Caki2 (cell line): ENCODE data around the gene ANKZF1. TPM values are rescaled to one million over a fixed set of nuclear protein-coding genes. Genes with fewer than 3 reads are reported as not detected.

Source experiments
- DNase-seq: peaks from one replicate; pipeline ENCODE4 v3.0.0-alpha.2; 2015; ENCODE audit warnings: low read depth
- in situ Hi-C: cut with HindIII; loops from 2 replicates; pipeline ENCODE4 v1.10.0; 2016; ENCODE audit warnings: low sequenced_read_pairs, low pct_unique_long_range_greater_than_20kb, mixed read lengths
- total RNA-seq: library from RNA; depleted of rRNA; stranded (reverse); fragments of >200 nt; shearing (Covaris generic); gene quantifications from 2 replicates; pipeline ENCODE4 v1.2.3, GENCODE V29; 2014; ENCODE audit warnings: low replicate concordance

ANKZF1 gene
- total RNA-seq, 1 experiment from 2014 or later = 45.6 TPM

DNA sequence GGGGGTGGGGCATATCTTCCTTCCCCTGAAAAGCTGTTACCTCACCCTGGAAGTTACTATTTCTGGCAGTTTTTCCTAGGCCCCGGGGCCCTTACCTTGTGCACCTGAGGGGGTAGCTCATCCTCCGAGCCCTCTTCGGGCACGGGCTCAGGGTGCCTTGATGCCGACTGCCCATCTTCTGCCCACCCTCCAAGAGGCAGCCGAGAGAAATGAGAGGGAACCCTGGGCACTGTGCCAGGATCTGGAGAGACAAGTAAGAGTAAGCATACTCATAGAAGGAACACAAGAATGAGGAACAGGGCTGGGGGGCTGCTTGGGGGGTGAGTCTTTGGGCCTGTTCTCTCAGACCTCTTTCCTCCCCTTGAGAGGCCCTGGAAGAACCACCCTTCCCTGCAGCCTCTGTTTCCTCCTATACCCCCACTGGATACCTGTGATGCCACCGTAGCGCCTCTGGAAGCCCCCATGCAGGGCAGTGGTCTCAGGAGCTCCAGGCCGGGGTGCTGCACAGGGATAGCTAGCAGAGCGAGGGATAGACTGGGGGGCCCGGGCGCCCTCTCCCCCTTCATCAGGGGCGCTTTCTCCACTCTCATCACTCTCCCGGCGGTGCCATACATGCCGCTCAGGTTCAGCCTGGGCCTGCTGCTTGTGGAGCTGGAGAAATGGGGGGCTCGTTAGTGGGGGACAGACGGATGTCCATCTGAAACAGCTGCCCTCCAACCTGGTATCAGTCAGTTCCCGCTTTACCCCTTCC, 8.8 kb upstream of the ANKZF1 start:
- DNase-seq = no peak
- in situ Hi-C loops = no loop called here

DNA sequence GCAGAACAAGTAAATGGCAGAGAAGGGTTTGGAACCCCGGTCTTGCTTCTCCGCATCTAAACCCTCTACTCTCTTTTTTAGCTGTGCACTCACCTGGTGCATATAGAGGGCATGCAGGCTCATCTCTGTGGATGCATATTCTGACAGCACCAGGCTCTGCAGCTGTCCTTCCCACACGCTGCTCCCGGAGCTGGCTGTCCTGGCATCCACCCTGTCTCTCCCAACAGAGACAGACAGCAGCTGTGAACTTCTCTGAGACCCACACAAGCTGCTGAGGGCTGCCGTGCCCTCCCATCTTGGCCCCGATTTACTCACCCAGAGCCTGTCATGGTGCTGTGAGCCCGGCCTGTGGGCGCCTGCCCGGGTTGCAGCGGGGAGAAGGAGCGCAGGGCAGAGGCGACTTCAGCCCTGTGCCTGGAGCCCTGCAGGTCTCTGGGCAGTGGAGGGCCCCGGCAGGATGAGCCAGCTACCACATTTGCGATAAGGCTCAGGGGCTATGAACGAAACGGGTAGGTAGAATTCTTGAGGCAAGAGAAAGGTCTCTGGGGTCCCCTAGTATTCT, 7.6 kb upstream of the ANKZF1 start:
- in situ Hi-C loops = no loop called here
- no peak for DNase-seq

DNA sequence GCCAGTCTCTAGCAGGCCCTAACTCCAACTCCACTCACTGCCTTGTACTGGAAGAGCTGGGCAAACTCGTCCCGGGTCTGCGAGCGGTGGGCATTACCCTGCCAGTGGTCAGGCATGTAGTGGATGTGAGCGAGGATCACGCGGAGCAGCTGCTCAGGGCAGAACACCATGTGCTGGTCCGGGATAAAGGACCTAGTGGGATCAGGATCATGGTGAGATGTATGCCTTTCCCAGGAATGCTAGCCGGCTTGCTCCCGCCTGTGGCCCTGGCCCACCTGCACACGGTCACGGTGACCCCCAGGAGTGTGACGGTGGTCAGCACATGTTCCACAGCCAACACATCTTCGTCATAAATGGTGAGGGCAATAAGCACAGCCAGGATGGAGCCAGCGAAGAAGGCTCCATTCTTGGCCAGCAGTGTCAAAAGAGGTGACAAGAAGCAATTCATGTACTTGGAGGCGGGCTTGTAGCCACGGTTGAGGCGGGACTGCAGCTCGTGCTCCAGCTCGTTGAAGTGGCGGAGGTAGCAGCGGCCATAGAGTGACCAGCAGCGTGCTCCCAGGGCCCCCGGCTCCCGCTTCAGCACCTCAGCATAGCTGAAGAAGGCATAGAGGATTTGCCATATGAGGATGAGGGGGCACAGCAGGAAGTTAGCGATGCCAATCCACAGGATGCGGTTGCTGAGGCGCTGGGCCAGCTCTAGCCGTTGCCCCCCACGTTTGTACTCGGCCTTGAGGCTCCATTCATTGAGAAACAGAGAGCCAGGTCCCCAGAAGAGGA, 5.6 kb upstream of the ANKZF1 start:
- no peak for DNase-seq
- in situ Hi-C loops = no loop called here

DNA sequence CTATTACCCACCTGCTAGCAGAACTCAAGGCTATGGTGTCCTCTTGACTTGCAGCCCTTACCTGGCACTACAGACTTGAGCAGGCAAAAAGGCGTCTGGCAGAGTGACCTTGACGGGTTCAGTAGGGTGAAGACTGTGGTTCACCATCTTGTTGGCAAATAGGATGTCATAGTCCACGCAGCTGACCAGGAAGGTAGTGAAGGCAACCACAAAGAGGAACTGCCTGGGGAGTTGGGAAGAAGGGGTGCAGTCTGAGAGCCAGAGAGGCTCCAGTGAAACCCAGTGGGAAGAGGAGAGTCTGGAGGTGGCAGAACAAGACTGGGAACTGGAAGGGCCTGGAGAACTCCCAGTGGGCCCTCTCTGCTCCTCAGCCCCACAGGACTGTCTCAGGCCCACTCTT, 4.3 kb upstream of the ANKZF1 start:
- in situ Hi-C loops = no loop called here
- DNase-seq = no peak

DNA sequence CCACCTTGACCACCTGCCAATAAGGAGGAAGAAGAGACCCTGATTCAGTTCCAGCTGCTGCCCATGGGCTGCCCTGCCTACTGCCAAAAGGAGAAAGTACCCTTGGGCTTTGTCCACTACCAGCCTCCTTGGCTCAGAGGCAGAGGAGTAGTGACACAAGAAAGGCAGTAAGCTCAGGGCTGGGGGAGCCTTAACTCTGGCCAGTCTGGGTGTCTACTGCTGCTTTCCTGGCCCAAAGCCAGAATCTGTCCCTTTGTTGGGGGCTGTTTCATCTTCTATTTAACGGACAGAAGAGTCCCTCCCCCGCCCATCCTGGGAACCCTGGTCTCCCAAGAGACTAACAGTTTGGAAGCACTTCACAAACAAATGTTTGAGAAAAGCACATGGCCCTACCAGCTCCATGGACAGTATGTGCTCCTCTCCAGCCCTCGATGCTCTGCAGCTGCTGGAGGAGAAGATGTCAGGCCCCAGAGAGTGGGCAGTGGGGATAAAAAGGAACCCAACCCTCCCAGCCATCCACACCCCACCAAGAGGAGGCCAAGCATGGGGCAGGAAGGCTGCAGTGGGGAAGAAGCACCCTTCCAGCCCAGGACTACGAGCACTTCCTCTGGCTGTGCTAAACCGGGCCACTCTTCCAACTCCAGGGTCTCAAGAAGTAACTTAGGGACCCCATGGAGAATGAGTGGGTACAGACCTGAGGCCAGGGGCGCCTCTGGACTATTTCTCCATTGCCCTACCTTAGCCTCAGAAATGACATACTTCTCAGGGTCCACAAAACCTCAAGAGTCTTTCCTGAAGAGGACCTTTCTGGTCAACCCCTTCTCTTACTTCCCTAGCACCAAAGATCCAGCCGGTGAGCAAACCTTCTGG, 1.3 kb upstream of the ANKZF1 start:
- no peak for DNase-seq
- in situ Hi-C loops = no loop called here

DNA sequence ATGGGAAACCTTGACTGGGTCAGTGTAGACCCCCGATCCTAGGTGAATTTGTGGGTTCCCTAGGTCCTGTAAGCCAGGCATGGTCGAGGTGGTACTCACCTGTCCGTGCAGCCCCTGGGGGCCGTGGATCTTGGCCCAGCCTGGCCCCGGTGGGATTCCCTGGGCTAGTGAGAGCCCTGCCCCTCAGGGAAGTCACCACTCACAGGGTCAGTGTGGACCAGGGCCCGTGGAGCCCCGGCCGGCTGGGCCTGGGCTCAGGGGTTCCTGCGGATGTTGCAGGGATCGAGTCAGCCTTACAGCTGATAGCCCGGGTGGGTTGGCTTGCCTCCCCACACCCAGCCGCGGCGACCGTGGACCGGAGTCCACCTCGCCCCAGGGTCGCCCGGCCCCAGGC, 698 bp upstream of the ANKZF1 start:
- in situ Hi-C loops = no loop called here

DNA sequence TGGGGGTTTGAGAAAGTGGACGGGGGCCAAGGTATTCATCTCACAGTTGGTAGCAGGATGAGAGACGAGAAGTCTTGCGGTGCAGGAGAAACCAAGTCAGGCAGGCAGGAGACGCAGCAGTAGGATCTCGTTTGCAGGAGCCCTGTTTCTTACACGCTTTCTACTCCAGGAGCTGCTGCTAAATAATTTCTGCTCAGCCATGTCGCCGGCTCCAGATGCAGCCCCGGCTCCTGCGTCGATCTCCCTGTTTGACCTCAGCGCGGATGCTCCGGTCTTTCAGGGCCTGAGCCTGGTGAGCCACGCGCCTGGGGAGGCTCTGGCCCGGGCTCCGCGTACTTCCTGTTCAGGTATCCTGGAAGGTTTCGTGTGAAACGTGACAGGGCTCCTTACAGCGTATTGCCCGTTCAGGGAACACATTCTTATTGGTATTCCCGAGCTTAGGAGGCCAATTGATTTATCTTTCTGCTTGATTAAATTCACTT, 494 bp downstream of the ANKZF1 start:
- in situ Hi-C loops = no loop called here
- peak; percentile 54 for DNase-seq

More for the DNA sequence above, 698 bp upstream of the ANKZF1 start:
- no peak for DNase-seq

DNA sequence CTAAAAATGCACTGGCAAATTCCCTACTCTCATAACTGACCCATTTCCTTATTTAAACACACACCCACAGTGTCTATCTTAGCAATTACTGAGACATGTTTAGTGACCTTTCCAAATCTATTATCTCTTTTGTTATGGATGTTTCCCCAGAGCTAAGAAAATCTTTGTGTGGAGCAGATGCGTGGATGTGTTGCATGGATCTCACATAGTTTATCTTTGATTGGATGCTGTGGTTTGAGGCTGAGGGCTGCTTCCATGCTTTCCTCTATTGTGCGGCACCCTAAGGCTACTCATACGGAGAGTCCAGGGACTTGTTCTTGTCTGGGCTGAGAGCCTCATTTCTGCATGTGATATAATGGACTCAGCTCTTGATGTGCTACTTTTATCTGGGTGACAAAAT, 4.7 kb downstream of the ANKZF1 start:
- in situ Hi-C loops = no loop called here
- DNase-seq = no peak

DNA sequence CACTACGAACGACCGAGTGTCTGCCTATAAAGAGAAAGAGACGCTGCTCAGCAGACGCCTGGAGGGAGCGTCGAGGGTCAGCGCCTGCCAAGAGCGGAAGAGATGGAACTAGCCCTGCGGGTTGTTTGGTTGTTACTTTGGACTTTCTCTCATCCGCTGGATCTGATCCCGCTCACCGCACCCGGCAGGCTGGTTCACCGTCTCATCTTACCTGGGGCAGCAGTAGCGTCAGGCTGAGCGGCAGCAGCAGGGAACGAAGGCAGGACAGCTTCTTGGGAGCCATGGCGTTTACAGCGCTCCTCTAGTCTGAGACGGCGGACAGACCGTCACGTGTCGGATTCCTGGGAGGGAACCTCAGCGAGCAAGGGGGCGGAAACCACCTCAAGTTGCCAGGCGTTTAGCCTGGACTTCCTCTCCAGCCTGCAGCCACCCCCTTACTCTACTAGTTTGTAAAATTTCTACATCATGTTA, 13.7 kb downstream of the ANKZF1 start:
- in situ Hi-C loops = no loop called here
- no peak for DNase-seq

DNA sequence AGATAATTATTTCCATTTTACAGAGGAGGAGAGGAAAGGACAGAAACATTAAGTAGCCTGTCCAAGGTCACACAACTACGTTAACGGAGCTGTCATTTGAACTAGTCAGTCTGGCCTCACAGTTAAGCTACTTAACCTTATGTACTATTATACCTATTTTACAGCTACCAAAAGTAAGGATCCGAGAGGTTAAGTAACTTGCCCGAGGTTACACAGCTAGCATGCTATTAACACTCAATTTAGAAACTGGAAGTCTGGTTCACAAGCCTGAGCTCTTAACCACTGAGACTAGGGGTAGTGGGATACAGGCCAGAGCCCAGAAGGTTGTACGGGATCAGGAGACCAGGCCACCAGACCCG, 15.2 kb downstream of the ANKZF1 start:
- DNase-seq = no peak
- in situ Hi-C loops = no loop called here

DNA sequence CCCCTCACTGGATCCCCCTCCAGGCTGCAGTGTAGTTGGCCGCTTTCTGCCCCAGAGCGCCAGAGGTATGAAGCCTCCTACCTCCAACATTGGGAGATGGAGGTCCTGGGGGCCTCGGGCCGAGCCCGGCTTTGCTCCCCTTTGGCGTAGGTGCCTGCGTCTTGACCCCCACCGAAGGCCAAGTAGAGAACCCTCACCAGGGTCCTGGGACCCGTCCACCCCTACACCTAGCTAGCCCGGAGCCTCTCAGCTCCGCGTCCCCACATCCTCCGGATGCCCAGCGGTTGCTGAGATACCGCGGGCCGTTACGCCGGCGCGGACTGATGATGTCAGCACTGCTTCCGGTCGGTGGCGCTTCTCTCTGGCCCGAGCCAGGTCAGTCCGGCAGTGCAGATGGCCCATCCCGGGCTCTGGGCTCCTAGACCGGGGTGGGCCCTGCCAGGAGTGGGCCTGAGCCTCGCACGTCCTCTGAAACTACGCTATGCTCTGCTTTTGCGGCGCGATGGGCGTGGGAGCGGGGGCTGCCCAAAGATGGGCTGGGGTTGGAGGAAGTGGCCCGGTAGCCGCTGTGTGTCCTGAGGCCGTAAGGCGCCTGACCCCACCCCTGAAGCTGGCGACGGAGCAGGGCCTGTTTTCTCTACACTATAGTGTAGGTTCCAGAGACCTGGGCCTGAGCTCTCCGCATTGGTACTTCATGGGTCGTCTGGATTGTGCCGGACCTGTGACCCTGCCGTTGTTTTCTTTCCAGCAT, 15.7 kb downstream of the ANKZF1 start, which contains the start of the genes GLB1L and STK16:
GLB1L (minus strand) TSS at position 297 of the 751 bp plus-strand sequence. CDS start 1,871 bp downstream, outside the sequence.
STK16 (plus strand) TSS at position 332 of the 751 bp plus-strand sequence. CDS start 521 bp downstream, outside the sequence.
- in situ Hi-C loops = no loop called here
- DNase-seq = peak; percentile 83

DNA sequence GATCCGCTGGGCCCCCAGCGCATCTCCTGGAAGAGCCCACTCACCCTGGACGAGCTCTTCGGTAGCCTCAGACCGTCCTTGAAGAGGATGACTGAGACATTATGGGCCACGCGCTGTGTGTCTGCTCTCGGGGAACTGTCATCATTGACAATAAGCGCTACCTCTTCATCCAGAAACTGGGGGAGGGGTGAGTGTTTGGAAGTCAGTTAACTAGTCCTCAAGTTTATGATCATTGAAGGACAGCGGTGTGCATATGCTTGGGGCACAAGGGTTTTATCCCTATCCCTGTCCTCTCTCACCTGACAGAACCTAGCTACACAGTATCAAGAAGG, 16.3 kb downstream of the ANKZF1 start:
- in situ Hi-C loops = no loop called here
- no peak for DNase-seq

DNA sequence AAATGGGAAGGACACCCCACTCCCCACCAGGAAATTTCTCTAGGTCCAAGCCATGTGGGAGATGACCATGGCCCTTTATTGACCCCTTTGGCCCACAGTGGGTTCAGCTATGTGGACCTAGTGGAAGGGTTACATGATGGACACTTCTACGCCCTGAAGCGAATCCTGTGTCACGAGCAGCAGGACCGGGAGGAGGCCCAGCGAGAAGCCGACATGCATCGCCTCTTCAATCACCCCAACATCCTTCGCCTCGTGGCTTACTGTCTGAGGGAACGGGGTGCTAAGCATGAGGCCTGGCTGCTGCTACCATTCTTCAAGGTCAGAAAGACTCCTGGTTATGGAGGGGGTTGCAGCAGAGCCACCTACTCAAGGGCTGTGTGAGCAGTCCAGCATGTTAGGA, 17.0 kb downstream of the ANKZF1 start:
- in situ Hi-C loops = no loop called here
- DNase-seq = no peak

DNA sequence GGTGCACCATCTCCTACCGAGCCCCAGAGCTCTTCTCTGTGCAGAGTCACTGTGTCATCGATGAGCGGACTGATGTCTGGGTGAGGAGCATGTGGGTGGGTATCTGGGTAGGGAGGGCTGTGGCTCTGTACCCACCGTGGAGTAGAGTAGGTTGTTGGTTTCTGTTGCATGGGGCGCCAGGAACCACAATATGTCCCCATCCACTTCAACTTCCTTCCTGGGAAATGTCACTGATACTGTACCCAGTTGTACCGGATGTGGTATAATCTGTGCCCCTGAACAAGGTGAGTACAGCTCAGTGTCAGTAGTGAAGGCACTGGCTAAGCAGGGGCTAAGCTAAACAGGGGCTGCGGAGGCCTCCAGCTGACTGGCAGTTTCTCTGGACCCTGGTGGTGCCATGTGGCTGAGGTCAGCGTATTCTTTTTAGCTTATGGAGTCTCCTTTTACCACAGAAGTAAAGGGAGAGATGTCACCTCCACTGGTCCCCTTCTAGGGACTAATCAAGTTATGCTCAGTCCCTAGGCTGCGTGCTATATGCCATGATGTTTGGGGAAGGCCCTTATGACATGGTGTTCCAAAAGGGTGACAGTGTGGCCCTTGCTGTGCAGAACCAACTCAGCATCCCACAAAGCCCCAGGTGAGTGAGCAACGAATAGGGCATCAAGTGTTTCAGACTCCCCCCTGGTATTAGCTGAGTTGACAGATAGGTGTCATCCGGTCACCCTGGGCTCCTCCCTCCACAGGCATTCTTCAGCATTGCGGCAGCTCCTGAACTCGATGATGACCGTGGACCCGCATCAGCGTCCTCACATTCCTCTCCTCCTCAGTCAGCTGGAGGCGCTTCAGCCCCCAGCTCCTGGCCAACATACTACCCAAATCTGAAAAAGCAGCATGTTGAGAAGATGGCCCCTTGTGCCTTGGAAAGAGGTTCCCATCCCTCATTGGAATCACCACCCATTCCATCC, 18.4 kb downstream of the ANKZF1 start:
- no peak for DNase-seq
- in situ Hi-C loops = no loop called here

DNA sequence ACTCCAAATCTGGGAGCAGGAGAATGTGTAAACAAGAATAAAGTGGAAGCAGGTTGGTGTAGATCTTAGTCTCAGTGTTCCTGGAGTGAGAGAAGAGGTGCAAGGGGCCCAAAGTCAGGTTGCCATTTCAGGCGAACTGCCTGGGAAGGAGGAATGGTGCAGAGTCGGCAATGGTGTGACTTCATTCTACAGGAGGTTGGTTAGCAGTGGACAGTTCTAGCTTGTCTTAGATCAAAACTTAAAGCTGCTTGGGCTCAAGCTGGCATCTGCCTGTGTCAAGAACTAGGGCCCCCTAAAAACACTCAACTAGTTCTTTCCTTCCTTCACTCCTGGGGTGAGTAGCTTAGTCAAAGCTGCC, 19.2 kb downstream of the ANKZF1 start:
- no peak for DNase-seq
- in situ Hi-C loops = no loop called here

DNA sequence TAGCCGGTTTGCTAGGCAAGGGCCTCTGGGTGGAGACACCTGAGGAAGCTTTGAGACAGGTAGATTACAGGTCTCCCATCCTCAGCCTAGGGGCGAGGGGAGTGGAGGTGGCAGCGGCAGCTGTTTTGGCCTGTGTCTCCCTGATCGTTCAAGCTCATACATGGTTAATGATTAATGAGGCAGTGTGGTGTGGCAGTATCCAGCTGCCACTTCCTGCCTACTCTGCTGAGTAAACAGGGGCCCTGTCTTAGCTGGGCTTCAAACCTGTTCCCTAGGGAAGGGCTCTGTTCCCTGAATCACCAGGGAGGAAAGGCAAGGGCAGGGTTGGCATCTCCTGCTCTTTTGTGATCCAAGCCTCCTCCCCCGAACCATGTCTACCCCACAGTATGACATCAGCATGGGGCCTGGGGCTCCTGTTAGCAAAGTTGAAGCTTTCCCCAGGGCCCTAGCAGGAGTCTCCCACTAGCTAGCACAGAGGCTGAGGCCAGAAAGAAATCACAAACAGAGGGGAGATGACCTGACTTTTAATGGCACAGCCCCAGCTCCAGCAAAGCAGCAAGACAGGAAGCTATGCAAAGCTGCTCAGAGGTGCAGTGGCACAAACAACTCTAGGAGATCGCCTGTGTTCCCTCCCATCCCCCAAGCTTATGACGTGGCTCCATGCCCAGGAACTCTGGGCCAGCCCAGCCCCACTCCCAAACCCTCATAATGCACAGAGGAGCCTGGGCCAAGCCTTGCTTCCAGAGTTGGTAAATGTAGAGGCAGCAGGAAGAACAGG, 19.8 kb downstream of the ANKZF1 start:
- in situ Hi-C loops = no loop called here
- DNase-seq = peak; percentile 86
